Activated CD4-positive, alpha-beta T cell treated with anti-CD3 and anti-CD28 coated beads for 48 hours (primary cell): ENCODE results near the gene CDKN3.
"Not testable (repeated sequence)": the region's sequence is repeated elsewhere in the genome, so short reads cannot be mapped to it uniquely, and the experiment has no call there.

Source experiments
- DNase-seq: peaks from one replicate; pipeline ENCODE4 v3.0.0-alpha.2; 2020

Gene CDKN3

GRCh38 chr14:54424479-54424901 lies 27.7 kb downstream of the CDKN3 start:
- no peak for DNase-seq

DNA sequence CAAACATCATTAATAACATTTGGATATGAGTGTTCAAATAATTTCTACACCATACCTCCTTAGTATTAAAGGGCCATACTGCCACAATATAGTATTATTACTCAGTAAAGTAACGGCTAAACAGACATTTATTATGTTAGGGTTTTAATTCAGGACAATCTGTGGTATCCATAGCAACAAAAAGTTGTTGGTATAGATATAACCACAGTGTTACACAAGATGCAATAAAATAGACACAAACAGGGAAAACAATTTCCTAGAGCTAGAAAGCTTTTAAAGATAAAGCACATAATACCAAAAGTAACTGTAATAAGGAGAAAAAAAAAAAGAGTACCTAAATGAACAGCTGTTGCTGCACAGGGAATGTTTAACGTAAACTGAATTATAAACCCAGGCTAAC lies 28.3 kb downstream of the CDKN3 start:
- no peak for DNase-seq

DNA sequence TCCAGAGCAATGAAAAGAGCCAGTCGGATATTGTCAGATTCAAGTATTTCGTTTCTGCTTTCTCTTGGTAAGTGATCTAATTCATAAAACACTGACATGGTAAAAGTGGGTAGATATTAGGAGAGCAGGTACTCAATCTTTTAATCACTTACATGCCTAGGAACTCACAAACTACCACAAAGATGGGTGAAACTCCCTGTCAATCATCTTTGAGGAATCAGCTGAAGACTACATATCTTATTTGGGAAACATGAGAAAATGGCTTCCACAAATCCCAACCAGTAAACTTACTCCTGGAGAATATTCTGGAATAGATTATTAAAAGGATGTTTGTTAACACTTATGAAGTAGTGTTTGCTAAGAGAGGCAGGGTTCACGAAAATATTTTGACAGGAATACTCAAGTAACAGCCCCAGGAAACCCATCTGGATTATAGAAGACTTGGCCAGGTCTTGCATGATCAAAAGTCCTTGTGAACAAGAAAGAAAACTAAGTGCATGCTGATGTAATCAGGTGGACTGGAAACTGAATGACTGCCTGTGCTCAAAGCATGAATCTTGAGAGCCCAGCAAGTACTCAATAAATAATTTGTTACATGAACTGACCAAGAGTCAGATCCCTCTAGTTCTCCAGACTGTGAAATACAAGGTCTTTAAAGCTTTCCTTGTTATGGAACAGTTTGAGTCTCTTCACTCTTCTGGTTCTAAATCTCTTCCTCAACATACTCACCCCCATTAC lies 28.9 kb downstream of the CDKN3 start:
- DNase-seq: no peak

GRCh38 chr14:54427871-54428270 lies 31.1 kb downstream of the CDKN3 start:
- no peak for DNase-seq

- no peak for DNase-seq
Observed at GRCh38 chr14:54428527-54428926, 31.7 kb downstream of the CDKN3 start.

- DNase-seq: no peak
Observed at GRCh38 chr14:54435500-54435981, 38.7 kb downstream of the CDKN3 start.

- DNase-seq: not testable (repeated sequence)
Observed at GRCh38 chr14:54437954-54438353, 41.1 kb downstream of the CDKN3 start.

GRCh38 chr14:54438703-54439102 lies 41.9 kb downstream of the CDKN3 start:
- DNase-seq: no peak

GRCh38 chr14:54440037-54440436 lies 43.2 kb downstream of the CDKN3 start:
- no peak for DNase-seq

DNA sequence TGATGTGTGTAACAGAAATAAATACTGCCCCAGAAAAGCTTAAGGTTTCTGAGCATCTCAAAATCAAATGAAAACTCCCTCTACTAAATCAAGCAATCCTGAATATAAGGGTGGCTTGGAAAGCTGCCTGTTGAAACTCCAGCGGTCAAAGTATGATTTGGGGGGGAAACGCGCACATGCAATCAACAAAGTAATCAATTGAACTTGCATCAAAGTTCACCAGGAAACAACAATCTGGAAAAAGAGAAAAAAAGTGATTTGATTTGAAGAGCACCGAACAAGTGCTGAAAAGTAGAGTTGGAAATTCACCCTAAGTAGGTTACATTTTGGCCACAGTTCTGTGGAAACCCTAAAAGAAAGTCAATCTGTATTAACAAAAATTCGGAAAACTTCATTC lies 43.7 kb downstream of the CDKN3 start:
- no peak for DNase-seq

DNA sequence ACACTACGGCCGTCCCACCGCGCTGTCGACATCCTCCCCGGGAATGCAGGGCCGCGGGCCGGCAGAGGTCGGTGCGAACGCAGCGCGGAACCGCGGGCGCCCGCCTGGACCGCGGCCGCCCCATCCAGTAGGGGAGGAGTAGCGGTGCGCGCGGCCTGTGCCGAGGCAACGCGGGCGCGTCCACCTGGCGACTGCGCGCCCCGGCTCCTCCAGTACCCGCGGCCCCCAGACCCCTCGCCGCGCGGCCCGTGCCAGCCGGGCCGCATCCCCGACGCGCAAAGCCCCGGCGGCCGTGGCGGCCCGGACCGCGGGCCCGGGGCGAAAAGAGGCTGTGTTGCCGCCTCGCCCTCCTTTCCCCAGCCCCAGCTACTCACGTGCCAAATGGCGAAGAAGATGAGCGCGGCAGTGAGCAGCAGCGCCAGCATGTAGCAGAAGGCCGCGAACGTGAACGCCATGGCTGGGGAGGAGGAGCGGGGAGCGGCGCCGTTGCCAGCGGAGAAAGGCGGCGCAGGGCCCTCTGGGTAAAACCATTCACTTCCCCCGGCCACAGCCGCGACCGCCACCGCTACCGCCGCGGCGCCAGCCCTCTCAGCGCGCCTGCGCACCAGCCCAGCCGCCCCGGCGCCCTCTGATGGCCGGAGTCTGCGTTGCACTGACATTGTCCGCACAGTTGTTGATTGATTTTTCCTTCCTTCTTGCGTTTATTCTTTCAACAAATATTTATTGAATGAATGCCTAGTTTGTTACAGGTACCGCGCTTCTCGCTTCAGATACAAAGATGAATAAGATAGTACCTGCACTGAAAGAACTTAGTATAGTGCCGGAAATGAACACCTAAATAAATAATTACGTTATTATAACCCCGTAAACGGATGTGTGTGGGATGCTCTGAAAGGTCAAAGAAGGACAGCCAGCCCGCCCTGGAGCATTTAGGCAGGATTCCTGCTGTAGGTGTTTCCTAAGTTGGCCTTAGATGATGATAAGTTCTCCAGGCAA lies 44.4 kb downstream of the CDKN3 start, which contains the start of gene CNIH1:
CNIH1 (minus strand) TSS at position 502 of the 996 bp plus-strand sequence; CDS start at position 455, 47 bp downstream.
- peak; percentile 95 for DNase-seq

- not testable (repeated sequence) for DNase-seq
Observed at GRCh38 chr14:54442961-54443360, 46.2 kb downstream of the CDKN3 start.

DNA sequence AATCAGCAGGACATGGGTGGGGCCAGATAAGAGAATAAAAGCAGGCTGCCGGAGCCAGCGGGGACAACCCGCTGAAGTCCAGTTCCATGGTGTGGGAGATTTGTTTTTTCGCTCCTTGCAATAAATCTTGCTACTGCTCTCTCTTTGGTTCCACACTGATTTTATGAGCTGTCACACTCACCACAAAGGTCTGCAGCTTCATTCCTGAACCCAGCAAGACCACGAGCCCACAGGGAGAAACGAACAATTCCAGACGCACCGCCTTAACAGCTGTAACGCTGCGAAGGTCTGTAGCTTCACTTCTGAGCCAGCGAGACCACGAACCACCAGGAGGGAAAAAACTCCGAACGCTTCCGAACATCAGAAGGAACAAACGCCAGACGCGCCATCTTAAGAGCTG lies 47.2 kb downstream of the CDKN3 start:
- DNase-seq: no peak

GRCh38 chr14:54444681-54445080 lies 47.9 kb downstream of the CDKN3 start:
- DNase-seq: no peak

DNA sequence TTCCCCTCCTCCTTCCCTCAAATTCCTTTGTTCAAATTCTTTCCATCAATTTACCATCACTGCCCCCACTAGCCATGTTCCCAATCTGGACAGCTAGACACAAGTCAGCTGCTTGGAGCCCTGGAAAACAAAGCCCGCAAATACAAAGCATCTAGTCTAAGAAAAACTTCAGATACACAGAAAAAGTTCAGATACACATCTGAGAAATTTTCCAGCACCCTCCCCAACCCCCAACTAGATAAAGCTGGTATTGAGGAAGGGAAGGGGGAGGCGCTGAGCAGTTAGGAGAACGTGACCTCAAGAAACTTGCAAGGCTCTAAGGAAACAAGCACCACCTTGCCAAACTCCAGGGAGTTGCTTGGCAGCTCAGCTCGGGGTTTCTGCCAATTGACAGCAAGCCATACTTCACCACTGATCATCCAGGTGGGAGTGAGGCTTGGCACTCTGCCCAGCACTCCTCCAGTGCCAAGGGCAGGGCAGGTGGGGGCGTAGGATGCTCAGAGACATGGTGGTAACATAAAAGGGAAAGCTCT lies 49.4 kb downstream of the CDKN3 start:
- no peak for DNase-seq

- DNase-seq: no peak
Observed at GRCh38 chr14:54447231-54447692, 50.5 kb downstream of the CDKN3 start.

- peak; percentile 27 for DNase-seq
Observed at GRCh38 chr14:54450535-54450934, 53.7 kb downstream of the CDKN3 start.

DNA sequence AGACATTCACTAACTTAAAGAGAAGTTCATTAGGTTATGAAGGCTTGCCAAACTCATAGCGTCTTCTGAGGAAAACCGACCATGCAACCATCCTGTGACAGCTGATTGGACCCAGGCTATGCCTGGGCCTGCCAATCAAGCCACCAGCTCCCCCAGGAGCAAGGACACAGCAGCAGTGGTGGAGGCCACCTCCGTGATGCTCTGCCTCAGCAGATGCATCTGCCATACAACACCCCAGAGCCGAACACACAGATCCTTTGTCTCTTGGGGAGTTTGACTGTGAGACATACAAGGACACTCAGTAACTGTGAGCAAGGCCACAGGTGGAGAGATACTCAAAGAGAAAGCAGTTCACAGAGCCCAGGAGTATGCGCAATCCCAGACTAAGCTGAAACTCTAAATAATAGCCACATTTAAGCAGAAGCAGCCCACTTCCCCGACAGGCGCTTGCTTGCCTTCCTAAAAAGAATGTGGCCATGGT lies 54.4 kb downstream of the CDKN3 start:
- DNase-seq: no peak

DNA sequence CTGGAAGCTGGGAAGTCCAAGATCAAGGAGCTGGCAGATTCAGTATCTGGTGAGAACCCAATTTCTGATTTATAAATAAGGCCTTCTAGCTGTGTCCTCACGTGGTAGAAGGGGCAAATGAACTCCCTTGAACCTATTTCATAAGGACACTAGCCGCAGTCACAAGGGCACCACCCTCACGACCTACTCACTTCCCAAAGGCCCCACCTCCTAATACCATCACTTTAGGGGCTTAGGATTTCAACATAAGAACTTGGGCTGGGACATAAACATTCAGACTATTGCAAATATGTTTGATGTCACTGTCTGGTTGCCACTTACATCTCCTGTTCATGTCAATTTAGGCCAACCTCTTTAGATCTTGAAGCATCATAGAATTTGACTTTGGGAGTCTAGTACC lies 55.2 kb downstream of the CDKN3 start:
- no peak for DNase-seq

DNA sequence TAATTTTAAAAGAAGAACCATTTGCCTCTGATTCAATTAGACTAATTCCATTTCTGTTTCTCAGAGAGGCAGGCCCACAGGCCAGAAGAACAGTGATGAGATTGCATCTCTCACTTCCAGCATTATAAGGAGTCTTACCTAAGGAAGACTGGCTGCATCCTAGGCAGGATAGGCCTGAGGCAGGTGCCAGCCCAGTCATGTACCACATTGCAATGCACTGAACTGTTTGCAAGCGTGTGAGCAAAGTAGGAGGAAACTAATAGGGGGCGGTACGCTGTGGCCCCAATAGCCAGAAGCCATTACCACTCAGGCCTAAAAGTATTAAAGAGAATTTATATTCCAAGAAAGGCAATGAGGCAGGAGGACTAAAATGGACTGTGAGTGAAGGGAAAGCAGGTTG lies 56.4 kb downstream of the CDKN3 start:
- no peak for DNase-seq

DNA sequence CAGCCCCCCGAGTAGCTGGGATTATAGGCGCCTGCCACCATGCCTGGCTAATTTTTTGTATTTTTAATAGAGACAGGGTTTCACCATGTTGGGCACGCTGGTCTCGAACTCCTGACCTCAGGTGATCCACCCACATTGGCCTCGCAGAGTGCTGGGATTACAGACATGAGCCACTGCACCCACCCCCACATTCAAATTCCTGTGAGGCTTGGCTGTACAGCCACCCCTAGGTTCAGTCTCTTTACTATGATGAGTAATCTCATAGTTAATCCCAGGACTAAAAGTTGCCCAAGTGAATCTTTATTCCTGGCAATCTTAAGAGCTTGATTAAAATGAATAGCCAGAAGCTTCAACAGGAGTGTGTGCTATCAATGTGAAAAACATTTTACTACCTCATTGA lies 57.2 kb downstream of the CDKN3 start:
- DNase-seq: not testable (repeated sequence)

DNA sequence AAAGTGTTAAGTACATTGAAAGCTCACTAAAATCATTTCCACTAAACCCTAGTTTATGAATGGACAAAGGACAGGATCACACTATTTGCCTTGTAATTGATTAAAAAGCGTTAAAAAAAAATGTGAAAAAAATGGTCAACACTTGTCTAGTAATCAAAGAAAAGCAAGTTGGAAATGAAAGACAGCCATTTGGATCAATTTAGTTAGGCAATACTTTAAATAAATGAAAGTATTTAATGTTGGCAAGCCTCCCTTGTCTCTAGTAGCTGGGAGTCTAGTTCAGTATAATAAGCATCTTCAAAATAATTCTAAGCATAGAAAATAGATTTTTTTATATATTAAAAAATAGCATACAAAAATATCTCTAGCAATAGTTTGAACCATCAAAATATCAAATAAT lies 58.6 kb downstream of the CDKN3 start:
- DNase-seq: no peak
